Fibroblast of lung (primary cell): ENCODE results near the gene WBP1L. TPM values are rescaled to one million over a fixed set of nuclear protein-coding genes. Genes with fewer than 3 reads are reported as not detected.

Source experiments
- DNase-seq, 2 donors: peaks; one replicate each; pipeline versions ENCODE4 v3.0.0 to v3.0.0-alpha.2; 2010; ENCODE audit warnings: low read depth in 2 of 2
- H2AFZ ChIP-seq: 2 replicates; pipeline ENCODE4 v1.5.1; 2012; ENCODE audit warnings: low read length, control low read depth, inconsistent platforms
- H3K27ac ChIP-seq: 2 replicates; pipeline ENCODE4 v1.5.1; 2011; ENCODE audit warnings: low read length, control low read depth; ENCODE audit not compliant: insufficient read depth
- H3K27me3 ChIP-seq: 2 replicates; pipeline ENCODE4 v1.5.1; 2011; ENCODE audit warnings: mild to moderate bottlenecking, low read length; ENCODE audit not compliant: control insufficient read depth, insufficient read depth
- H3K36me3 ChIP-seq: 2 replicates; pipeline ENCODE4 v1.5.1; 2011; ENCODE audit warnings: low read length; ENCODE audit not compliant: control insufficient read depth, insufficient read depth
- H3K4me1 ChIP-seq: 2 replicates; pipeline ENCODE4 v1.5.1; 2011; ENCODE audit warnings: low read length; ENCODE audit not compliant: control insufficient read depth, insufficient read depth; ENCODE audit errors: extremely low read depth
- H3K4me2 ChIP-seq: 2 replicates; pipeline ENCODE4 v1.5.1; 2011; ENCODE audit warnings: low read length, control low read depth; ENCODE audit not compliant: insufficient read depth; ENCODE audit errors: extremely low read depth
- H3K4me3 ChIP-seq, 4 experiments: fragments of 200-600 bp in 1 of 4; sonication (generic) in 1 of 4; replicated peaks in 1 of 4; 2 replicates each; pipeline ENCODE4 v1.5.1; 2011 to 2016; ENCODE audit warnings: low read length in 4 of 4, low read depth in 3 of 4, mild to moderate bottlenecking in 3 of 4, control low read depth in 2 of 4, inconsistent platforms in 1 of 4, mixed read lengths in 1 of 4; ENCODE audit not compliant: insufficient read depth in 1 of 4; ENCODE audit errors: control extremely low read depth in 1 of 4
- H3K79me2 ChIP-seq: 2 replicates; pipeline ENCODE4 v1.5.1; 2012; ENCODE audit warnings: mild to moderate bottlenecking, low read length, inconsistent platforms; ENCODE audit not compliant: control insufficient read depth, insufficient read depth
- H3K9ac ChIP-seq: 2 replicates; pipeline ENCODE4 v1.5.1; 2011; ENCODE audit warnings: mild to moderate bottlenecking, low read length, control low read depth; ENCODE audit not compliant: insufficient read depth
- H3K9me3 ChIP-seq: 2 replicates; pipeline ENCODE4 v1.5.1; 2012; ENCODE audit warnings: low read depth, low read length; ENCODE audit not compliant: control insufficient read depth, insufficient read depth
- H4K20me1 ChIP-seq: 2 replicates; pipeline ENCODE4 v1.5.1; 2011; ENCODE audit warnings: low read length; ENCODE audit not compliant: control insufficient read depth, insufficient read depth; ENCODE audit errors: extremely low read depth
- CTCF ChIP-seq, 2 donors: IDR thresholded peaks in 1 of 2; conservative IDR thresholded peaks in 1 of 2; 1 replicate in 1 of 2; 2 replicates in 1 of 2; pipeline ENCODE4 v1.5.1; 2011 to 2012; ENCODE audit warnings: low read length in 2 of 2, control low read depth in 1 of 2, inconsistent platforms in 1 of 2, low read depth in 1 of 2, mild to moderate bottlenecking in 1 of 2
- EZH2 ChIP-seq: IDR thresholded peaks from 2 replicates; pipeline ENCODE4 v1.5.1; 2012; ENCODE audit warnings: low read length, control low read depth, mild to moderate bottlenecking; ENCODE audit errors: missing control alignments
- polyA plus RNA-seq, 2 donors: library from polyadenylated mRNA; depleted of rRNA in 1 of 2; stranded (reverse) in 1 of 2; unstranded in 1 of 2; fragments of >200 nt; gene quantifications; 2 replicates each; pipeline ENCODE4 v1.2.1, GENCODE V29; 2011 to 2012; ENCODE audit warnings: missing spikeins in 1 of 2
- total RNA-seq: library from RNA; depleted of rRNA; stranded (reverse); fragments of >200 nt; gene quantifications from 2 replicates; pipeline ENCODE4 v1.2.1, GENCODE V29; 2014

The WBP1L gene
- total and polyA plus RNA-seq, 2 donors (not counting 1 experiment from before 2014, with no cell fraction given): 36.8 to 40.0 TPM

GRCh38 chr10:102778781-102779180, 35.0 kb downstream of the WBP1L start:
- no peak for DNase-seq
- Histone ChIP-seq H3K27ac (no peak overlapping the region), H3K9ac (no peak overlapping the region), H3K27me3 (no peaks in the 10 kb centered on the region), H3K36me3 (no peaks in the 10 kb centered on the region), H3K9me3 (no peaks in the 10 kb centered on the region), H3K4me1 (peaks cover 50% of the 10 kb centered on the region), H3K79me2 (peaks cover 13% of the 10 kb centered on the region), H3K4me3 (no peak overlapping the region), H2AFZ (no peak overlapping the region), H3K4me2 (no peak overlapping the region), H4K20me1 (peaks cover 3% of the 10 kb centered on the region)
- no peak for TF ChIP-seq EZH2
- TF ChIP-seq CTCF (conservative IDR thresholded peaks at IDR 0.05 in 1 of 2, IDR thresholded peaks at IDR 0.05 in 1 of 2; ENCODE audit: low read depth in 1 of 2, low read length in 2 of 2): no peak

GRCh38 chr10:102779680-102780526, 36.2 kb downstream of the WBP1L start:
- H3K4me3 ChIP-seq: no peak overlapping the region
- TF ChIP-seq CTCF (conservative IDR thresholded peaks at IDR 0.05 in 1 of 2, IDR thresholded peaks at IDR 0.05 in 1 of 2; ENCODE audit: low read depth in 1 of 2, low read length in 2 of 2) (no peak), EZH2 (no peak)
- no peak overlapping the region for H2AFZ ChIP-seq
- no peaks in the 10 kb centered on the region for H3K36me3 ChIP-seq
- peaks cover 43% of the 10 kb centered on the region for H3K4me1 ChIP-seq
- H3K27ac ChIP-seq: no peak overlapping the region
- no peaks in the 10 kb centered on the region for H3K27me3 ChIP-seq
- no peak overlapping the region for H3K9ac ChIP-seq
- H3K4me2 ChIP-seq: no peak overlapping the region
- H3K9me3 ChIP-seq: no peaks in the 10 kb centered on the region
- H4K20me1 ChIP-seq: peaks cover 3% of the 10 kb centered on the region
- H3K79me2 ChIP-seq: peaks cover 7% of the 10 kb centered on the region
- peak; percentile 74 to 77 for DNase-seq

- no peaks in the 10 kb centered on the region for H3K27me3 ChIP-seq
- H3K79me2 ChIP-seq: peaks cover 4% of the 10 kb centered on the region
- H2AFZ ChIP-seq: no peak overlapping the region
- no peak overlapping the region for H3K4me2 ChIP-seq
- no peaks in the 10 kb centered on the region for H3K9me3 ChIP-seq
- peaks cover 38% of the 10 kb centered on the region for H3K4me1 ChIP-seq
- peaks cover 3% of the 10 kb centered on the region for H4K20me1 ChIP-seq
- no peak overlapping the region for H3K27ac ChIP-seq
- no peak overlapping the region for H3K9ac ChIP-seq
- no peak overlapping the region for H3K4me3 ChIP-seq
- no peaks in the 10 kb centered on the region for H3K36me3 ChIP-seq
- no peak for DNase-seq
- TF ChIP-seq CTCF (conservative IDR thresholded peaks at IDR 0.05 in 1 of 2, IDR thresholded peaks at IDR 0.05 in 1 of 2; ENCODE audit: low read depth in 1 of 2, low read length in 2 of 2) (no peak), EZH2 (no peak)
Observed at GRCh38 chr10:102780527-102780808, 36.7 kb downstream of the WBP1L start.
